GM23338 (cell line): ENCODE data around the gene AGXT.

Experiments used
- CTCF ChIP-seq, 2 experiments: fragments of 200-600 bp in 1 of 2; sonication (generic) in 1 of 2; conservative IDR thresholded peaks; 2 replicates each; pipeline versions ENCODE4 v1.5.1 to v1.6.1; 2016 to 2017; ENCODE audit warnings: antibody characterized with exemption in 2 of 2, low read depth in 2 of 2, mild to moderate bottlenecking in 2 of 2, moderate library complexity in 1 of 2
- REST ChIP-seq: IDR thresholded peaks from one replicate; pipeline ENCODE4 v1.6.1; 2018; ENCODE audit warnings: antibody characterized with exemption; ENCODE audit not compliant: unreplicated experiment

GRCh38 chr2:240921311-240921994 lies 52.8 kb downstream of the AGXT start:
- TF ChIP-seq CTCF (conservative IDR thresholded peaks at IDR 0.05; ENCODE audit: low read depth in 2 of 2) (no peak), REST (no peak)
